Activated naive CD4-positive, alpha-beta T cell (primary cell): Measurements from ENCODE around the gene SLC46A1.
"Not testable (repeated sequence)": the region's sequence is repeated elsewhere in the genome, so short reads cannot be mapped to it uniquely, and the experiment has no call there.

ENCODE experiments used
- DNase-seq, 4 experiments: peaks; one replicate each; lab custom pipeline; 2025; lab: John Stamatoyannopoulos, UW

SLC46A1 gene

DNA sequence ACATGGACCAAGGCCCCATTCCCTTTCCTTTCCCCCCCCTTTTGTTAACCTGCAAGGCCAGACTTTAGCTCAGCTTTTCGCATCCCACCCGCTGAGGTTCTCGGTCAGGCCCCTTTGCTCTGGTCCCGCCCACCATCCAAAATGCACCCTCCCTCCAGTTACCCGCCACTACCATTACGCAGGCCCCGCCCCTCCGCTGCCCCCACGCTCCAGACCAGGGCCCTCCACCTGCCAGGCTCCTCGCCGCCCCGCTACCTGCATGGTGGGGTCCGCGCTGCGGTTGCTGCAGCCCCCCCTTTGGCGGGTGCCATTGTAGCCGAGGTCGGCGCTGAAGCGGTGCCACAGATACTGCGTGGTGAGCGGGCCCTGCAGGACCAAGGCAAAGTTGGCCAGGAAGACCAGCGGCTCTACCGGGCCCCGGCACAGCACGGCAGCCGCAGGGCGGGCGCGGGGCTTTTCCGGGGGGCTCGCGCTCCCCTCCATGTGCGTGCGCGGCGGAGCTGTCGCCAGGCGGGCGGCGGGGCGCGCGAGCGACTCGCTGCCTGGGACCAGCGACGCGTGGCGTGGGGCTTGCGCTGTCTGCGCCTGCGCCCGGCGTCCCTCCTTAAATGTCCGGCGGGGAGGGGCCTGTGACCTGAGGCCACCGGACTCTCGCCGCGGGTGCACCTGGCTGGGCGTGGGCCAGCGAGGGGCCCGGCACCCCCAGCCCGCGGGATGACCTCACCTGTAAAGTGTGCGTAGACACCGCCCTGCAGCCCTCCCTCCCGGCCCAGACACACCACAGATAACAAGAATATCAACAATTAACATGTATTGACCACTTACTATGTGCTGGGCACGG lies at the start of gene SLC46A1:
SLC46A1 (minus strand) TSS at position 581 of the 841 bp plus-strand sequence; CDS start at position 483, 98 bp downstream.
- peak in 1 of 4 experiments; percentile 28 for DNase-seq

DNA sequence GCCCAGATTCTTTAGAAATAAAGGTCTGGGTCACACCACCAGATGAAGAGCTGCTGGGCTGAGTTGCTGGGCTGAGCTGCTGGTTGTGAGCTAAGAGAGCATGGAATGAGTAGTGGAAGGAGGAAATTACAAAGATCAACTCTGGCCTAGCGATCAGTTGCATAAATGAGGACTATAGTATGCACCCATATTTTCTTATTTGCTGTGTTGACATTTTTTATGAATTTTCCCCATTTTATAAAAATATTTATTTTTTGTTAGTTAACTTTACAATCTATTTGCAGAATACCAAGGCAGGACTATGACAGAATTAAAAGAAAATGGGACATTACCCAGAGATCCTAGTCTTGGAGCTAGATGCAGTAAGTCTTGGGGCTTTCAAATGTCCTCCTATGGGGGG lies 43.8 kb upstream of the SLC46A1 start:
- no peak for DNase-seq

GRCh38 chr17:28447396-28447760 lies 41.4 kb upstream of the SLC46A1 start:
- DNase-seq = no peak

GRCh38 chr17:28446716-28447395 lies 40.8 kb upstream of the SLC46A1 start:
- no peak for DNase-seq

- DNase-seq = no peak
These were observed 38.1 kb upstream of the SLC46A1 start for GRCh38 chr17:28443901-28444638.

- not testable (repeated sequence) for DNase-seq
These were observed 28.3 kb upstream of the SLC46A1 start for GRCh38 chr17:28434326-28434725.

DNA sequence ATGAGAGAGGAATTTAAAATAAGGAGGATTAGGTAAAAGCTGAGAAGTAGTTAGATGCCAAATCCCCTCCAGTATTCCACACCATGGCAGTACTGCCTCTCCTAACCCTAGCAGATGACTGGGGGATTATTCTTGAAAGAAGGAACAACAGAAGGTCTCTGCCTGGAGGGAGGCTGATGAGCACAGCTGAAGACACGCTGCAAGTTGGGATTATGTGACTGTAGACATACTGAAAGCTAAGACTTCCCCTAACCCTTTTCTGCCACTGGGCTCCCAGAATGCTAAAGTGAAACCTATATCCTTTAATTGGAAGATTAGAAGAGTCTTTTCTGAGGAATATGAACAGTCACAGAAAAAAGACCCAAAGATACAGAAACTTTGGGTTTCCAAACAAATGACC lies 27.7 kb upstream of the SLC46A1 start:
- no peak for DNase-seq

GRCh38 chr17:28427982-28428381 lies 22.0 kb upstream of the SLC46A1 start:
- DNase-seq = not testable (repeated sequence)

- DNase-seq = no peak
These were observed 21.4 kb upstream of the SLC46A1 start for GRCh38 chr17:28427371-28427770.

DNA sequence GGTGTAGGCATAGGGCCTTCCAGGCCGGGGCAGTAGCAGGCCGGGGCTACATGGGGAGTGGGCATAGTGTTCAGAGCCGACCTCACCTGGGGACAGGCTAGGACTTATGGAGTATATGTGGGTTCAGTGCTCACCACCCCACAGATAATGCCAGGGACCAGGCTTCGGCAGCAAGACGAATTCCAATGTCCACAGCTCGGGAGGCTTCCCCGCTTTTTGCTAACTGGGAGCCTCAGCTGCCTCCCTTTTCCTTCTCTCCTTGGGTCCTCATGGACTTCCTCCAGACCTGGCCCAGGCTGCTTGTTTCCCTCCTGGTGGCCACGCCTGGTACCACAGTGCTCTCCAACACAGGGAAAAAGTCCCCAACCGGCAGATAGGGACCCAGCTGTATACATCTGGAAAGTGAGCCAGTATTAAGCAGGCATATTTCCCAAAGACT lies 20.1 kb upstream of the SLC46A1 start:
- no peak for DNase-seq

GRCh38 chr17:28425206-28425605 lies 19.2 kb upstream of the SLC46A1 start:
- DNase-seq = no peak

DNA sequence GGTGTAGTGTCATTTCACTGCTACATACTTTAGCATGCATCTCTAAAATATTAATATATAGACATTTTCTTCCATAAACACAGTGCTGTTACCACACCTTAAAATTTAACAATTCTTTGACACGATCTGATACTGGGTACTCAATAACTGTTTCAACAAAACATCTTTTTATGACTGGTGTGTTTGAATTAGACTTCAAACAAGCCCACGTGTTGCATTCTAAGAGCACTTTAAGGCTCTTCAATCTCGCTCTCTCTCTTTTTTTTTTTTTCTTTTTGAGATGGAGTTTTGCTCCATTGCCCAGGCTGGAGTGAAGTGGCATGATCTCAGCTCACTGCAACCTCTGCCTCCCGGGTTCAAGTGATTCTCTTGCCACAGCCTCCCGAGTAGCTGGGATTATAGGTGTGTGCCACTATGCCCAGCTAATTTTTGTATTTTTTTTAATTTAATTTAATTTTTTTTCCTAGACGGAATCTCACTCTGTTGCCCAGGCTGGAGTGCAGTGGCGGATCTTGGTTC lies 15.8 kb upstream of the SLC46A1 start:
- DNase-seq = no peak

DNA sequence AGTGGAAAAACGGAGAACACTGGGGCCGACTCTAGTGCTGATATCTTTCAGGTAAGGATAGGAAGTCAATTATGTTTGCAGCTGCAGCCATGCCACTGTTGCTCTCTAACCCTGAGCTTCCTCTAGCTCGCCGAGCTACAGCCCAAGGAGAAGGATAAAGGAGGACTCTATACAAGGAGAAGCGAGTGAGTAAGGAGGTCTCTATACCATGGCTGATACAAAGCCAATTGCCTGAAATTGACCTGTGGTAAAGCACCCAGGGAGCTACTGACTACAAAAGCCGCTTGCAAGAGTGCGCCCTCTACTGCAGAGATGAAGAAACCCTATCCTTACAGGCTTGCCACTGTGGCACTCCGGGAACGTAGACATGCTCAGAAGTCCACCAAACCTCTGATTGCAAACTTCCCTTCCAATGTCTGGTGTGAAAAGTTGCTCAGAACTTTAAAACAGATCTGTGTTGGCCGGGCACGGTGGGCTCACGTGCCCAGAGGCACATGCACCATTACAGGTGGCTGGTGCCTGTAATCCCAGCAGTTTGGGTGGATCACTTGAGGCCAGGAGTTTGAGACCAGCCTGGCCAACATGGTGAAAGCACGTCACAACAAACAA lies 10.8 kb upstream of the SLC46A1 start:
- peak in 2 of 4 experiments; percentile 15 to 36 for DNase-seq

- no peak for DNase-seq
These were observed 9.9 kb upstream of the SLC46A1 start for GRCh38 chr17:28415886-28416285.

- no peak for DNase-seq
These were observed 7.8 kb upstream of the SLC46A1 start for GRCh38 chr17:28413804-28414203.

GRCh38 chr17:28412099-28412498 lies 6.1 kb upstream of the SLC46A1 start:
- DNase-seq = no peak

GRCh38 chr17:28407974-28408306 lies 1.9 kb upstream of the SLC46A1 start:
- no peak for DNase-seq

- DNase-seq = no peak
These were observed 1.3 kb upstream of the SLC46A1 start for GRCh38 chr17:28407130-28407973.

DNA sequence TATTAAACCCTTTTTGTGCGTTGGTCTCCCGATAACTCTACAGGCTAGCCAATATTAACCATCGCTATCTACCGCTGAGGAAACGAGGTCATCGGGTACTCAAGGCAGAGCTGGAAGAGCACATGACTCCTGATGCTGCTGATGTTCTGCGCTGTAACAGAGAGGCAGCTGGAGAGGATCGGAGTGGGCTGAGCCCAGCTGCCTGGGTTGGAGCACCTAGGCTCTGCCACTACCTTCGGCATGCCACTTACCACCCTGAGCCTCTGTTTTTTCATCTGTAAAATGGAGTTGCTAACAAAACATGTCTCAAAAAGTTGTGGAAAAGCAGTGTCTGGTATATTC lies 432 bp upstream of the SLC46A1 start:
- DNase-seq = no peak

GRCh38 chr17:28404812-28405570 lies 1.0 kb downstream of the SLC46A1 start:
- no peak for DNase-seq

DNA sequence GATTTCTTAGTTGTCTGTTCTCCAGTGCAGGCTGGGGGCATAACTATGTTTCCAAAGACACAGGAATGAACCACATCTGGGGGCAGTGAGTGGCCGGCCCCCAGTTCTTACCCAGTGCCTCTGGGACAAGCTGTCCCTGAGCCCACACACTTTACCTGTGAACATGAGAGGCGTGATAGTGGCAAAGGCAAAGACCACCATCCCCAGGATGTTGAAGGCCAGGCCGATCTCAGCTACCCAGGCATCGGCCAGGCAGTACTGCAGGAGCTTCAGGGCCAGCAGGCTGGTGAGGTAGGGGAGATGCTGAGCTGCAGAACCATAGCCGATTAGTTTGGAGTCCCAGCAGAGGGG lies 1.6 kb downstream of the SLC46A1 start:
- DNase-seq = no peak
